ENCODE results near the gene CFAP161.

The CFAP161 gene

DNA sequence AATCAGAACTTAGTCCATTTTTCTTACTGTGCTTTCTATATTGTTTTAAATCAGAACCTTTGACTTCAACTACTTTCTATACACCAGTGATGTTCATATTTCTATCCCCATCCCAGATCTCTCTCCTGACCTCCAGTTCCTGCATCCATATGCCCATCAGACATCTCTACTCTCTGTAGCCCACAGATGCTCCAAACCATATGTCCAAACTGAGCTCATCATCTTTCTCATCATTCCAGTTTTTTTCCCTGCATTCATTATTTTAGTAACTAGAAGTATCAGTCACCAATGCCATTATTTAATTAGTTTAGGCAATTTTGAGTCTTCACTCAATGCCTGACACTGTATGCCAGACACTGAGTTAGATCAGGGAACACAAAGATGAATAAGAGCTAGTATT lies 37.2 kb downstream of the CFAP161 start:
- TF ChIP-seq, protein P1, sequence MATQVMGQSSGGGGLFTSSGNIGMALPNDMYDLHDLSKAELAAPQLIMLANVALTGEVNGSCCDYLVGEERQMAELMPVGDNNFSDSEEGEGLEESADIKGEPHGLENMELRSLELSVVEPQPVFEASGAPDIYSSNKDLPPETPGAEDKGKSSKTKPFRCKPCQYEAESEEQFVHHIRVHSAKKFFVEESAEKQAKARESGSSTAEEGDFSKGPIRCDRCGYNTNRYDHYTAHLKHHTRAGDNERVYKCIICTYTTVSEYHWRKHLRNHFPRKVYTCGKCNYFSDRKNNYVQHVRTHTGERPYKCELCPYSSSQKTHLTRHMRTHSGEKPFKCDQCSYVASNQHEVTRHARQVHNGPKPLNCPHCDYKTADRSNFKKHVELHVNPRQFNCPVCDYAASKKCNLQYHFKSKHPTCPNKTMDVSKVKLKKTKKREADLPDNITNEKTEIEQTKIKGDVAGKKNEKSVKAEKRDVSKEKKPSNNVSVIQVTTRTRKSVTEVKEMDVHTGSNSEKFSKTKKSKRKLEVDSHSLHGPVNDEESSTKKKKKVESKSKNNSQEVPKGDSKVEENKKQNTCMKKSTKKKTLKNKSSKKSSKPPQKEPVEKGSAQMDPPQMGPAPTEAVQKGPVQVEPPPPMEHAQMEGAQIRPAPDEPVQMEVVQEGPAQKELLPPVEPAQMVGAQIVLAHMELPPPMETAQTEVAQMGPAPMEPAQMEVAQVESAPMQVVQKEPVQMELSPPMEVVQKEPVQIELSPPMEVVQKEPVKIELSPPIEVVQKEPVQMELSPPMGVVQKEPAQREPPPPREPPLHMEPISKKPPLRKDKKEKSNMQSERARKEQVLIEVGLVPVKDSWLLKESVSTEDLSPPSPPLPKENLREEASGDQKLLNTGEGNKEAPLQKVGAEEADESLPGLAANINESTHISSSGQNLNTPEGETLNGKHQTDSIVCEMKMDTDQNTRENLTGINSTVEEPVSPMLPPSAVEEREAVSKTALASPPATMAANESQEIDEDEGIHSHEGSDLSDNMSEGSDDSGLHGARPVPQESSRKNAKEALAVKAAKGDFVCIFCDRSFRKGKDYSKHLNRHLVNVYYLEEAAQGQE (IDR thresholded peaks at IDR 0.05; ENCODE audit: insufficient read depth in 1 of 2, low read depth in 2 of 2, low read length in 2 of 2), result no peak
- TF ChIP-seq SIN3A (IDR thresholded peaks at IDR 0.05; ENCODE audit: borderline replicate concordance, insufficient read depth, low read length) (no peak), FOXP2 (optimal IDR thresholded peaks at IDR 0.05; ENCODE audit: borderline replicate concordance, extremely low read depth, extremely low read length, insufficient read depth) (no peak), TAF1 (IDR thresholded peaks at IDR 0.05; ENCODE audit: borderline replicate concordance, insufficient read depth, low read length) (no peak), POLR2AphosphoS5 (IDR thresholded peaks at IDR 0.05; ENCODE audit: low read depth, low read length) (no peak)

DNA sequence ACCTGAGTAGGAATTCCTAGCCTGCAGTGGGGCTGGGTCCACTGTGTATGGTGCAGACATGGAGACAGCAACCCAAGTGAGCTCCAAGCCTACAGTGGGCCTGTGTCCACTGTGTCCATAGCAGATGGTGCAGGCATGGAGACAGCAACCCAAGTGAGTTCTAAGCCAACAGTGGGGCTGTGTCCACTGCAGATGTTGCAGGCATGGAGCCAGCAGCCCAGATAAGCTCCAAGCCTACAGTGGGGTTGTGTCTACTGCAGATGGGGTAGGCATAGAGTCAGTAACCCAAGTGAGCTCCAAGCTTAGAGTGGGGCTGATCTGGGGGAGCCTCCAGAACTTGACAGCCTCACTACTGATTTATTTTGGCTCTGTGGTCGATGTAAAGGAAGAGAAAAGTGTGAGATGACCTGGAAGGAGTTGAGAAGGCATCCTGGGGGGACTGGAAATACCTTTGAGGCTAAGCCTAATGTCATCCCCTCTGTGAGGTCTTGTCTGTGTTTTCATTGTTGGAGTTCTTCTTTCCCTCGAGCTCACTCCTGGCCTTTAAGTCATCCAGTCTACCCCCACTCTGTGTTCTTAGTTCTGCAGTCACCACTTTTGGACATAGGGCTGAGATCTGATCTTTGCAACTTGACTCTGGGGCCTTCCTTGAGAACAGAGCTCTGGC lies 40.2 kb downstream of the CFAP161 start:
- TF ChIP-seq, protein P1 (IDR thresholded peaks at IDR 0.05; ENCODE audit: insufficient read depth in 1 of 2, low read depth in 2 of 2, low read length in 2 of 2), result no peak
- no peak for TF ChIP-seq POLR2AphosphoS5 (IDR thresholded peaks at IDR 0.05; ENCODE audit: low read depth, low read length)
- TF ChIP-seq FOXP2 (optimal IDR thresholded peaks at IDR 0.05; ENCODE audit: borderline replicate concordance, extremely low read depth, extremely low read length, insufficient read depth), result no peak
- no peak for TF ChIP-seq SIN3A (IDR thresholded peaks at IDR 0.05; ENCODE audit: borderline replicate concordance, insufficient read depth, low read length)
- TF ChIP-seq TAF1 (IDR thresholded peaks at IDR 0.05; ENCODE audit: borderline replicate concordance, insufficient read depth, low read length), result no peak

DNA sequence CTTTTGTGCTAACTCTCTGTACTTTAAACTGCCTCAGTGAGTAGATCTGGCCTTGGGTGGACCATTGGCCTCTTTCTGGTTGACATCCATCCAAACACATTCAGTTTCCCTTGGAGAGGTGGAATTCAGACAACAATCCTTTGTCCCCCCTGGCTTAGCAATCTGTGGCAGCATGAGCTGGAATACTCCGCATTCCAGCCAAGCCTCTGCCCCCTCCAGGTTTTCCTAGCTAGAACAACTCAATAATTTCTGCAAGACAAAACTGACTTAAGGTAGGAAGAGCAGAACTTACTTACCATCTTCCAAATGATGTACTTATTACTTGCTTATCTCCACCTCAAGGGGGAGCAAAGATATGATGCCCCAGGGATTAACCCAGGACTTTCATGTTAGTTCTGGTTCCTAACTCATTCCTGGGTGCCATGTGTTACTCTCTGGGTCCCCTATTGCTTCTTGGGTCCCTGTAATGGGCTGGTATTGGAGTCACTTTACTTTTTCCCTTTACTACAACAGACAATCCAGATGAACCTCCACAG lies 40.8 kb downstream of the CFAP161 start:
- TF ChIP-seq TAF1 (IDR thresholded peaks at IDR 0.05; ENCODE audit: borderline replicate concordance, insufficient read depth, low read length), result no peak
- no peak for TF ChIP-seq SIN3A (IDR thresholded peaks at IDR 0.05; ENCODE audit: borderline replicate concordance, insufficient read depth, low read length)
- TF ChIP-seq, protein P1 (IDR thresholded peaks at IDR 0.05; ENCODE audit: insufficient read depth in 1 of 2, low read depth in 2 of 2, low read length in 2 of 2), result no peak
- TF ChIP-seq POLR2AphosphoS5 (IDR thresholded peaks at IDR 0.05; ENCODE audit: low read depth, low read length), result no peak
- TF ChIP-seq FOXP2 (optimal IDR thresholded peaks at IDR 0.05; ENCODE audit: borderline replicate concordance, extremely low read depth, extremely low read length, insufficient read depth), result no peak

DNA sequence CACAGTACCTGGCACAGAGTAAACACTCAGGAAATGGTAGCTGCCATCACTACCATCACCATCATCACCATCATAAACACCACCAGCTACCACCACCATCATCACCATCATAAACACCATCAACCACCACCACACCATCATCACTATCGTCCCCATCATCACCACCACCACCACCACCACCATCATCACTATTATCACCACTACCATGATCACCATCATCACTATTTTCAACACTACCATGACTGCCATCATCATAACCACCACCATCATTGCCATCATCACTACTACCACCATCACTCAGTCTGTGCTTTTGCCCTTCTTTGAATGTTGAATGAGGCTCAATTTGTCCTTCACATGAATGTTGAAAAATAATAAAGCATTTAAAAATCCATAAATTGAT lies 41.4 kb downstream of the CFAP161 start:
- TF ChIP-seq TAF1 (IDR thresholded peaks at IDR 0.05; ENCODE audit: borderline replicate concordance, insufficient read depth, low read length), result no peak
- TF ChIP-seq POLR2AphosphoS5 (IDR thresholded peaks at IDR 0.05; ENCODE audit: low read depth, low read length), result no peak
- TF ChIP-seq, protein P1 (IDR thresholded peaks at IDR 0.05; ENCODE audit: insufficient read depth in 1 of 2, low read depth in 2 of 2, low read length in 2 of 2), result no peak
- TF ChIP-seq SIN3A (IDR thresholded peaks at IDR 0.05; ENCODE audit: borderline replicate concordance, insufficient read depth, low read length), result no peak
- TF ChIP-seq FOXP2 (optimal IDR thresholded peaks at IDR 0.05; ENCODE audit: borderline replicate concordance, extremely low read depth, extremely low read length, insufficient read depth), result no peak
